GM21717 (cell line): Measurements from ENCODE around the gene GOLGB1.
A peak's percentile ranks its signal among the peaks of the same experiment; 100 is the strongest.
"Not testable (repeated sequence)": the region's sequence is repeated elsewhere in the genome, so short reads cannot be mapped to it uniquely, and the experiment has no call there.

Source experiments
- ATAC-seq: cut with Tn5 transposase; IDR thresholded peaks from one replicate; pipeline ENCODE4 v1.9.1; 2021; ENCODE audit warnings: mild to moderate bottlenecking, moderate library complexity; ENCODE audit not compliant: unreplicated experiment

GOLGB1 gene

DNA sequence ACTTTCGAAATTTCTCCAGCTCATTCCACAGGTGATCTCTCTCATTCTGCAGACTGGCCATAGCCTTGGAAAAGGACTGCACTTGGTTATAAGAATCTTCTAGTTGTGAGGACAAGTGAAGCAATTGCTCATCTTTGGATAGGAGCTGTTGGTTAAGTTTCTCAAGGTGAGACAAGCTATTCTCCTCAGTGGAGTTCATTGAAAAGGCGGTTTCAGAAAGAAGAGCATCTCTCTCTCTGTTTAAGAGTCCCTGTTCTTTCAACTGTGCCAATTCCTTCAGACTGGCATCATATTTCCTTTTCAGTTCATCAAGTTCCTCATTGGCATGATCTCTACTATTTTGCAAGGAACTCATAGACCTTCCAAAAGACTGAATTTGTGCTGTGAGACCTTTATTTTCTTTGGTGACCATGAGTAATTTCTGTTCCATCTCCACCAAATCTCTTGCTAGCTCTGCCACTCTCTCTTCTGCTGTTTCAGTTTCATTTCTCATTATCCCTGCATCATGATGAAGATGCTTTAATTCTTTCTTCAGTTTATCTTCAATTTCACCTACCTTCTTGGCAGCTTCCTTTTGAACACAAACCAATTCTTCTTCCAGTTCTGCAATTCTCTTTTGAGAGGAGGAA lies 58.6 kb downstream of the GOLGB1 start:
- peak; percentile 80 for ATAC-seq

DNA sequence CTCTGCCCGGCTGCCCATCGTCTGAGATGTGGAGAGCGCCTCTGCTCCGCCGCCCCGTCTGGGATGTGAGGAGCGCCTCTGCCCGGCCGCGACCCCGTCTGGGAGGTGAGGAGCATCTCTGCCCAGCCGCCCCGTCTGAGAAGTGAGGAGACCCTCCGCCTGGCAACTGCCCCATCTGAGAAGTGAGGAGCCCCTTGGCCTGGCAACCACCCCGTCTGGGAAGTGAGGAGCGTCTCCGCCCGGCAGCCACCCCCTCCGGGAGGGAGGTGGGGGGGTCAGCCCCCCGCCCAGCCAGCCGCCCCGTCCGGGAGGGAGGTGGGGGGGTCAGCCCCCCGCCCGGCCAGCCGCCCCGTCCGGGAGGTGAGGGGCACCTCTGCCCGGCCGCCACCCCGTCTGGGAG lies 60.8 kb downstream of the GOLGB1 start:
- not testable (repeated sequence) for ATAC-seq

DNA sequence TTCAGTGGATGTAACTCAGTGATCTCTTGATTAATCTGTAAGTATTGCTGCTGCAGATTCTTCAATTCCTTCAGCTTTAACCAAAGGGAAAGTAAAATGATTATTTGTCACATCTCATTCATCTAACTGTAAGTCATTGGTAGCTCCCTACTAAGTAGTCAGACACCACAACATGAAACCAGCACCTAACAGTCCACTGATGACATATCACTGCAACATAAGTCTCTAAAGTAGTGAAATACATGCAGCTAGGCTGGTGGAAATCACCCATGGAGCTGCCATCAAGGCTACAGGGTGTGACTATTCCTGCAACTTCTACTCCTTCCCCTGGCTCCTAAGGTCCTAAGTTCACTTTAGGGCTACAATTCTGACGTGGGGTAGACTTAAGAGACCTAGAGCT lies 67.7 kb downstream of the GOLGB1 start:
- ATAC-seq: no peak

DNA sequence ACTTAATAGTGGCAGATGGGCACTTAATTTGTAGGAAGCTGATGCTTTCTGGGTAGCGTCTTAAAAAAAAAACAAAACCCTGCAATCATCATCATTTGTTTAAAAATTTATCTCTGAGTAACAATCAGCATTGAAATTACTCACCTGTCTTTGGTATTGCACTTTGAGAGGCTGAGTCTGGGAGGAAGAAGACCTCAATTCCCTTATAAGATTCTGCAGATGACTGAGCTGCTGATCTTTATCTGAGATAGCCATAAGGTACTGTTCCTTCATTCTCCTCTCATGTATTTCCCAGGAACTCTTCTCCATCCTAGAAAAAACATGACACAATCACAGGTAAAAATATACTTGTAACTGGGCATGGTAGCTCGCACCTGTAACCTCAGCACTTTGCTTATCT lies 72.4 kb downstream of the GOLGB1 start:
- no peak for ATAC-seq

DNA sequence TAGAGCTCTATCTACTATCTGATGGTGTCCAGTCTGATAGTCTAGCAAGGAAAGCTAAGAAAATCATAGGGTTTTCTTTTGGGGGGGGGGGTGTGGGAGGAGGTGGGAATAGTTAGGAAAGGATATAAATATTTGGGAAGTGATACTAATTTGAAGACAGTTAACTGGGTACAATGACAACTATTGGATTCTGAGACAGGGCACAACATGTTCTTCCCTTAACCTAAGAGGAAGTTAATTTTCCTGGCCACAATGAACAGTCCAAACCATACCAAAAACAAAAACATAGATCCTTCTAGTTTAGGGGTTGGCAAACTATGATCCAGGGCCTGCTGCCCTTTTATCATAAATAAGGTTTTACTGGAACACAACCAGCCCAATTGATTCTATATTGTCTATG lies 78.9 kb downstream of the GOLGB1 start:
- ATAC-seq: no peak

GRCh38 chr3:121667333-121667732 lies 82.2 kb downstream of the GOLGB1 start:
- ATAC-seq: no peak

GRCh38 chr3:121665488-121665887 lies 84.1 kb downstream of the GOLGB1 start:
- no peak for ATAC-seq

- ATAC-seq: no peak
These were observed 86.2 kb downstream of the GOLGB1 start for GRCh38 chr3:121663171-121663847.

DNA sequence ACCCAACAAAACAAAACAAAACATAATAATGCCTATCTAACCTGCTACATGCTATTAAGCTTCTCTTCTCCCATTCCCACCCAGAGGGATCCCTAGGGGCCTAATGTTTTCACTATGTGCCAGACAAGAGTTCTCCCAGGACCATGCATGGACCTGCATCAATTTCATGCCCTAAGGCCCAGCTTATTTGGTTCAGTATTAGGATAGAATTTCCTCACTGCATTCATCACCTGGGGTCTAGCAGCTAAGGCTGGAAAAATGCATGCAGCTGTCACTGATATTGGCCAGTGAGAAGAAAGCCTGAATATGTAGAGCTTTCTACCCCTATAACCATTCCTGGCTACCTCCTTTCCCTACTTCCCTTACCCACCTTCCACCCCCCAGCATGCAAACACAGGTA lies 86.8 kb downstream of the GOLGB1 start:
- ATAC-seq: no peak

- ATAC-seq: no peak
These were observed 88.2 kb downstream of the GOLGB1 start for GRCh38 chr3:121661376-121661775.

DNA sequence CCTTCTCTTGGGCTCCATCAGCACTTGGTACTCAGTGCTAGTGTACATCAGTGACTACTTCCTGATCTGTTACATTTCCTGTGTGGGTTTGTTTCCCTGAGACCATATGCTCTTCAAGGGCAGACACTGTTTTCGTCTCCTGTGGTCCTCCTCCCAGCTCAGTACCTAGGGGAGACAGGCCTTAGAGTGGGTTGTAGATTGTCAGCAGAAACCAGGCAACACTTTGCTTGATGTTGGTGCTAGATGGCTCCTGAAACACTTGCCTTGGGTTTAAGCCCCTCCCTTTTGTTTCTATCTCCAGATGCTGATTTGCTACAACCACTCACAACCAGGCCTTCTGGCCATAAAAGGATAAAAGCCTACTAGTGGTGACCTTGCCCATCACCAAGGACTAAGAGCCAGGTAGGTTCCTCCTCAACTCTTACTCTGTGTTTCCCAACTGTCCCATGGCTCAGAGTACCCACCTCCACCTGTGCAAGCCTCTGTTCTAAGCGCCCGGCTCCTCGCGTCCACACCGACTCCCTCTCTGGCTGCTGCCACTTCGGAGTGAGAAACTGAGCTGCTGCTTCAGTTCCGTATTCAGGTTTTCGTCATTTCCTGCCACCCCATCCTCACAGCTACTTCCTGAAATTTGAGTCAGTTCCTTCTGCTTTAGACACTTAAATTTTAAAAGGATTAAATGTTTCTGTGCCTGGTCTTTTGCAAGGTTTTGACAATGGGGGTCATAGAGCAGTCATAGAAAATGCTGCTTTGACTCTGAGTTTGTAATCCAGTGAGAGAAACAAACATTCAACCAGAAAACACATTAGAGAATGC lies 89.0 kb downstream of the GOLGB1 start, which contains the start of gene HCLS1:
Gene HCLS1, minus strand, starts transcription at position 548 of the 816 bp plus-strand sequence. CDS start 2,556 bp downstream, outside the sequence.
- ATAC-seq: peak; percentile 83

GRCh38 chr3:121659586-121659985 lies 90.0 kb downstream of the GOLGB1 start:
- ATAC-seq: no peak

GRCh38 chr3:121658716-121659435 lies 90.7 kb downstream of the GOLGB1 start:
- no peak for ATAC-seq

- peak; percentile 61 for ATAC-seq
These were observed 94.8 kb downstream of the GOLGB1 start for GRCh38 chr3:121654493-121655385.

DNA sequence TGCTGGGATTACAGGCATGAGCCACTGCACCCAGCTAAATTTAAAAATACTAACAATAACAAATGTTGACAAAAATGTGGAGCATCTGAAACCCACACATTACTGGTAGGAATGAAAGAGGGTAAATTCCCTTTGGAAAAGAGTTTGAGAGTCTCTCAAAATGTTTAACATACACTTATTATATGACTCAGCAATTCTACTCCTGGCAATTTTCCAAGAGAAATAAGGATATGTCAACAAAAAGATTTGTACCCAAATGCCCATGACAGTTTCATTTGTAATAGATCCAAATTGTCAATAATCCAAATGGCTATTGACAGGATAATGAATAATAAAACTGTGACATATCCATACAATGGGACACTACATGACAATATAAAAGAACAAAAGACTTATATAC lies 97.9 kb downstream of the GOLGB1 start:
- ATAC-seq: no peak

DNA sequence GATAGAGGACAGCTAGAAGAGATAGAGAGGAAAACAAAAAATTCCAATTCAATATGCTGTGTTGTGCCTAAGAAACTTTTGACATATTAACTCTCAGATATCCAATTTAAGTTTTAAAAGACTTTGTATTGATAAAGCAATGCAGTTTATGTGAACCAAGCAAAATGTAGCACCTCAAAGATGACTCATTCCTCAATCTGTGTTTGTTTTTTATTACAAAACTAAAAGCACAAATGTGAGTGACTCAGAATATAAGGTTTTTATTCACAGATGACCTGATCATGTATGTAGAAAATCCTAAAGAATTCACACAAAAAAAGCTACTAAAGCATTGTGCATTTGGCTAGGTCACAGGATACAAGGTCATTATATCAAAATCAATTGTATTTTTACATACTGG lies 99.9 kb downstream of the GOLGB1 start:
- ATAC-seq: no peak

GRCh38 chr3:121648219-121648958 lies 101.2 kb downstream of the GOLGB1 start:
- ATAC-seq: no peak

GRCh38 chr3:121645054-121645453 lies 104.5 kb downstream of the GOLGB1 start:
- no peak for ATAC-seq

- ATAC-seq: no peak
These were observed 106.8 kb downstream of the GOLGB1 start for GRCh38 chr3:121642601-121643314.
